ENCODE data around the gene EPB41. TPM values are rescaled to one million over a fixed set of nuclear protein-coding genes. Genes with fewer than 3 reads are reported as not detected.
"Not testable (repeated sequence)": the region's sequence is repeated elsewhere in the genome, so short reads cannot be mapped to it uniquely, and the experiment has no call there.

Gene EPB41
- total RNA-seq, 1 experiment from 2014 or later, result 20.2 TPM

DNA sequence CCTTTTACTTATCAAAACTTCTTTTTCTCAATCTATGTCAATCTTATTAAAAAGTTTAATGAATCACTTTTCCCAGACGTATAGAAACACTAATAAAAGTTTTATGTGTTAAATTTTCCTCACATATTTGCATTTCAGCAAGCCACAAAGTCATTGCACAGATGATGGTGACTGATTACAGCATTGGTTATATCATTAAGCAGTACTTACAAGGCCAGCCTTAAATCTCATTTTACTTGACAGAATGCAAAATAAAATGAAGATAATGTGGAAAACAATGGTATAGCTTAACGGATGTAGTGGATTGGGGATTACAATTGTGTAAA is 169.8 kb downstream of the EPB41 start:
- in situ Hi-C loops (cut with HindIII; ENCODE audit: low pct_unique_long_range_greater_than_20kb, low sequenced_read_pairs), result no loop called here

DNA sequence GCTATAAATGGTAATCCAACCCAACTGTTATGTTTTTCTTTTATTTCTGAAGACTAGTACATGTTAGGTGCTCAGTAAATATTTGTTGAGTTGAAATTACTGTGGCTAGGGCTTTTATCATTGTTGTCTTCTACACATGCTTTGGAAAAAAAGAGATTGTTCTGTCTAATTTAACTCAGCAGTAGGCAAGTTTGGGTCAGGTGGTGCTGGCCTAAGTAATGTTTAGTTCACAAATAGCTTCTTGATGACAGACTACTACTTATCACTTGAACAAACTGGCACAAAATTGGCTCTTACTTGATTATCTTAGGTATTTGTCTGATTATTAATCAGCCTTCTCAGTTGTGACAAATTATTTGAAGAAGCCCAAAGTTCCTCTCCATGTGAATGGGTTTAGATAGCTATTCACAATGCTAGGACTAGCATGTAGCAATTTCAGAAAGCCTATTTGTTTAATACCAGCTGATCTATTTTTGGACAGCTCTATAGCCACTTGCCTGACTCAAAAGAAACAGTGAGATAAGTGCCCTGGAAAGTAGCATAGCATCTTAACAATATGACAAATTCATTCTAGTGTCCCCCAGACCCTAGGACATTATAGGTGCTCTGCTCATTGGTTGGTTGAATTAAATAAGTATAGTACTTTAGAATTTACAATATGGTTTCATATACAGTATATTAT is 176.7 kb downstream of the EPB41 start:
- ChIA-PET POLR2A (interaction anchor here (0.6 kb wide), 1 partner anchor 17 kb away, joined by 9 read pairs; no protein-coding TSS in a partner anchor), CTCF (interaction anchor here (0.5 to 0.6 kb wide), 2 partner anchors 9 to 156 kb away, joined by 3 read pairs; no protein-coding TSS in a partner anchor)
- no peak for TF ChIP-seq POLR2AphosphoS5 (IDR thresholded peaks at IDR 0.05; ENCODE audit: low read depth, low read length)
- TF ChIP-seq REST (IDR thresholded peaks at IDR 0.05; ENCODE audit: insufficient read depth in 1 of 2, low read depth in 2 of 2, low read length in 1 of 2), result no peak
- no peak for TF ChIP-seq SIN3A (IDR thresholded peaks at IDR 0.05; ENCODE audit: borderline replicate concordance, insufficient read depth, low read depth, low read length)
- TF ChIP-seq CTCF (IDR thresholded peaks at IDR 0.05), result no peak
- TF ChIP-seq TCF7L2 (IDR thresholded peaks at IDR 0.05; ENCODE audit: low read depth, low read length), result no peak
- in situ Hi-C loops (cut with HindIII; ENCODE audit: low pct_unique_long_range_greater_than_20kb, low sequenced_read_pairs), result no loop called here
- ATAC-seq (no peak), DNase-seq (ENCODE audit: low read depth, low spot score) (no peak)
- no peaks in the 10 kb centered on the region for H3K27me3 ChIP-seq (ENCODE audit: control insufficient read depth, insufficient read depth, low read length)
- intact Hi-C loops (cut with micrococcal nuclease; ENCODE audit: unreplicated experiment), result no loop called here
- no peaks in the 10 kb centered on the region for H3K36me3 ChIP-seq (ENCODE audit: control insufficient read depth, insufficient read depth, low read length)
- no TSS peak for BruUV-seq (replicated peaks)
- H3K4me1 ChIP-seq (ENCODE audit: control insufficient read depth, insufficient read depth, low read length), result no peaks in the 10 kb centered on the region
- H3K27ac ChIP-seq (ENCODE audit: low read length), result no peak overlapping the region
- H3K9me3 ChIP-seq (ENCODE audit: control insufficient read depth, insufficient read depth, low read depth, low read length), result no peaks in the 10 kb centered on the region
- no peak overlapping the region for H3K4me3 ChIP-seq (ENCODE audit: low read depth in 2 of 2, low read length in 2 of 2)

More for the DNA sequence above, 169.8 kb downstream of the EPB41 start:
- ChIA-PET CTCF (no interaction called here), POLR2A (no interaction called here)
- intact Hi-C loops (cut with micrococcal nuclease; ENCODE audit: unreplicated experiment), result no loop called here
- BruUV-seq (replicated peaks), result no TSS peak
- Histone ChIP-seq H3K27ac (ENCODE audit: low read length) (no peak overlapping the region), H3K27me3 (ENCODE audit: control insufficient read depth, insufficient read depth, low read length) (no peaks in the 10 kb centered on the region), H3K4me1 (ENCODE audit: control insufficient read depth, insufficient read depth, low read length) (no peaks in the 10 kb centered on the region), H3K36me3 (ENCODE audit: control insufficient read depth, insufficient read depth, low read length) (no peaks in the 10 kb centered on the region), H3K9me3 (ENCODE audit: control insufficient read depth, insufficient read depth, low read depth, low read length) (no peaks in the 10 kb centered on the region), H3K4me3 (ENCODE audit: low read depth in 2 of 2, low read length in 2 of 2) (no peak overlapping the region)
- TF ChIP-seq TCF7L2 (IDR thresholded peaks at IDR 0.05; ENCODE audit: low read depth, low read length), result no peak
- no peak for TF ChIP-seq REST (IDR thresholded peaks at IDR 0.05; ENCODE audit: insufficient read depth in 1 of 2, low read depth in 2 of 2, low read length in 1 of 2)
- TF ChIP-seq POLR2AphosphoS5 (IDR thresholded peaks at IDR 0.05; ENCODE audit: low read depth, low read length), result no peak
- no peak for TF ChIP-seq SIN3A (IDR thresholded peaks at IDR 0.05; ENCODE audit: borderline replicate concordance, insufficient read depth, low read depth, low read length)
- TF ChIP-seq CTCF (IDR thresholded peaks at IDR 0.05), result no peak
- DNase-seq (ENCODE audit: low read depth, low spot score) (no peak), ATAC-seq (no peak)

GRCh38 chr1:29092704-29093103 is 178.3 kb downstream of the EPB41 start:
- BruUV-seq (replicated peaks); H3K9me3 ChIP-seq (ENCODE audit: control insufficient read depth, insufficient read depth, low read depth, low read length); intact Hi-C loops (cut with micrococcal nuclease; ENCODE audit: unreplicated experiment); H3K27ac ChIP-seq (ENCODE audit: low read length); H3K4me3 ChIP-seq (ENCODE audit: low read depth in 2 of 2, low read length in 2 of 2); H3K27me3 ChIP-seq (ENCODE audit: control insufficient read depth, insufficient read depth, low read length); in situ Hi-C loops (cut with HindIII; ENCODE audit: low pct_unique_long_range_greater_than_20kb, low sequenced_read_pairs); H3K36me3 ChIP-seq (ENCODE audit: control insufficient read depth, insufficient read depth, low read length); DNase-seq (ENCODE audit: low read depth, low spot score); H3K4me1 ChIP-seq (ENCODE audit: control insufficient read depth, insufficient read depth, low read length); ATAC-seq; POLR2A ChIA-PET: not testable (repeated sequence)
- CTCF ChIA-PET, result interaction anchor here (0.6 kb wide), 1 partner anchor 27 kb away, joined by 4 read pairs; no protein-coding TSS in a partner anchor
